Muscle layer of duodenum (tissue), 2 donors: ENCODE data around the gene C22orf42.
A peak's percentile ranks its signal among the peaks of the same experiment; 100 is the strongest.

ENCODE experiments used
- H3K27ac ChIP-seq: one replicate; pipeline ENCODE4 v1.7.0; 2013; ENCODE audit warnings: mild to moderate bottlenecking, low read length
- H3K27me3 ChIP-seq: one replicate; pipeline ENCODE4 v1.7.0; 2013; ENCODE audit warnings: low read depth, mild to moderate bottlenecking, control low read depth, low read length
- H3K36me3 ChIP-seq, 2 donors: one replicate each; pipeline ENCODE4 v1.7.0; 2013; ENCODE audit warnings: low read length in 2 of 2, control low read depth in 1 of 2, mild to moderate bottlenecking in 1 of 2; ENCODE audit not compliant: insufficient read depth in 2 of 2, control insufficient read depth in 1 of 2
- H3K4me1 ChIP-seq, 2 donors: one replicate each; pipeline ENCODE4 v1.7.0; 2013; ENCODE audit warnings: low read length in 2 of 2, mild to moderate bottlenecking in 2 of 2, control low read depth in 1 of 2, moderate library complexity in 1 of 2; ENCODE audit not compliant: insufficient read depth in 2 of 2, control insufficient read depth in 1 of 2
- H3K4me3 ChIP-seq, 2 donors: one replicate each; pipeline ENCODE4 v1.7.0; 2013; ENCODE audit warnings: low read length in 2 of 2, low read depth in 1 of 2, mild to moderate bottlenecking in 1 of 2
- H3K9me3 ChIP-seq, 2 donors: one replicate each; pipeline ENCODE4 v1.7.0; 2013; ENCODE audit warnings: low read length in 2 of 2, control low read depth in 1 of 2, mild to moderate bottlenecking in 1 of 2; ENCODE audit not compliant: control insufficient read depth in 1 of 2
- donor health status: healthy.

The C22orf42 gene

DNA sequence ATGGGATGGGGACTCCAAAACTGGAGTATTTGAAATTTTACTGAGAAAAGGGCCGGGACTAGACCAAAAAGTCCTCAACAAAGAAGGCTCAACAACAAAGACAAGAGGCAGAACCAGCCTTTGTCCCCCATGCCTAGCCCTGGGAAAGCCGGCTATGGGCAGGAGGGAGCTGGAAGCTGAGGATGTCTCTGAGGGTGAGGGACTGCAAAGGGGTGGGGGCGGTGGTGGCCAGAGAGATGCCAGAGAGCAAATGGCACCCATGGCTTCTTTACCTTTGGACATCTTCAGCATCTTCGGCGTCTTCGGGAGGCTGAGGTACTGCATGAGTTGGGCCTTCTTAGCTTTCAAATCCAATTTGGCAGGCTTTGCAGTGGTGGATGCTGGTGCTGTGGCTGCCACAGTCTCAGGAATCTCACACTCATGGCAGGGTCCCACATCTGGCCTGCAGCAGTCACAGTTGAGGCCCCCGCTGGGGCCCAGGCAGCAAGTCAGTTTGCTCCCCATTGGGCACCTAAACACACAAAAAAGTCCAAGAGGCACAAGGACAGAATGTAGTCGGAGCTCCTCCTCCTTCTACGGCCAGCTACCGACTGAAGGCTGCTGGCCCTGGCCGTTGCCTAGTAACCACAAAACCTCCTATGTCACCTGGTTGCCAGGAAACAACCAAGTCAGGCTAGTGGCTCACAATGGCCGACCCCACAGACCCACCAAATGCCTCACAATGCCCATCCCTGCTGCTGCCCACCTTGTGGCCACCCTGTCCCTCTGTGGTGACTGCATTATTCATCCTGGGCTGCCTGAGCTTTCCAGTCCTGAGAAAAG is at the start of gene C22orf42:
TSS of gene C22orf42 (minus strand) at position 592 of the 822 bp plus-strand sequence. CDS start at position 504, 88 bp downstream.
- Histone ChIP-seq H3K27me3 (no peaks in the 10 kb centered on the region), H3K4me1 (no peaks in the 10 kb centered on the region), H3K4me3 (no peak within 1 kb of the TSS), H3K27ac (no peak within 1 kb of the TSS), H3K9me3 (no peaks in the 10 kb centered on the region), H3K36me3 (no peaks in the 10 kb centered on the region)

GRCh38 chr22:32208681-32209080 is 49.6 kb upstream of the C22orf42 start:
- no peaks in the 10 kb centered on the region for H3K36me3 ChIP-seq
- no peak overlapping the region for H3K4me3 ChIP-seq

DNA sequence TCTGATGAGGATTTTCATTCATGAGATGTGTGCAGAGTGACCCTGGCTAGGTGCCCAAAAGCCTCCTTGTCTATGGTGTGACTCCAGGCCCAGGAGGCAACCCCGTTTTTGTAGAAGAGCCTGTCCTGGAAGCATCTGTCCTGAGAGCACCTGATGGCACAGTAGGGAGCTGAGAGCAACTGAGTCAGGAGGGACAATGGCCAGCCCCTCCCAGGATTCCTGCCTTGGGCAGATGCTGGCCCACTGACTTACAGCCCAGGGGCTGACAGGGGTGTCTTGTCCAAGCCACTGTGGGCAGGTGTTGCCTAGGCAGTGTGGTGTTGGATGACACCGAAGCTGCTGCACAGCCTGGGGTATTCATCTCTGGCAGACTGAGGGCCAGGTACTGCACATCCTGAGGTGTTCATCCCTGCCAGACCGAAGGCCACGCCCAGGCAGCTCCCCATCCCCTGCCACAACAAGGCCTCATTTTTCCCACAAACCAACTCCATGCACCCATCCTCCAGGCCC is 48.9 kb upstream of the C22orf42 start:
- H3K27me3 ChIP-seq = no peaks in the 10 kb centered on the region
- H3K4me3 ChIP-seq = no peak overlapping the region
- H3K27ac ChIP-seq = no peak overlapping the region
- H3K9me3 ChIP-seq = no peaks in the 10 kb centered on the region
- H3K36me3 ChIP-seq = no peaks in the 10 kb centered on the region
- H3K4me1 ChIP-seq = peaks cover 0 to 5% of the 10 kb centered on the region in 2 donors

More at GRCh38 chr22:32208681-32209080, 49.6 kb upstream of the C22orf42 start:
- H3K4me1 ChIP-seq = no peaks in the 10 kb centered on the region
- no peaks in the 10 kb centered on the region for H3K9me3 ChIP-seq
- H3K27me3 ChIP-seq = no peaks in the 10 kb centered on the region
- no peak overlapping the region for H3K27ac ChIP-seq

- Histone ChIP-seq H3K36me3 (no peaks in the 10 kb centered on the region), H3K9me3 (no peaks in the 10 kb centered on the region), H3K4me1 (peaks cover 0 to 11% of the 10 kb centered on the region in 2 donors), H3K27ac (no peak overlapping the region), H3K4me3 (no peak overlapping the region), H3K27me3 (no peaks in the 10 kb centered on the region)
Measured at GRCh38 chr22:32206774-32207758, 48.0 kb upstream of the C22orf42 start.

- H3K4me1 ChIP-seq = peaks cover 0 to 11% of the 10 kb centered on the region in 2 donors
- H3K27ac ChIP-seq = no peak overlapping the region
- H3K4me3 ChIP-seq = no peak overlapping the region
- H3K9me3 ChIP-seq = no peaks in the 10 kb centered on the region
- H3K36me3 ChIP-seq = no peaks in the 10 kb centered on the region
- H3K27me3 ChIP-seq = no peaks in the 10 kb centered on the region
Measured at GRCh38 chr22:32205974-32206773, 47.1 kb upstream of the C22orf42 start.

GRCh38 chr22:32204856-32205722 is 46.0 kb upstream of the C22orf42 start, which contains the start of gene RFPL2:
RFPL2 (minus strand) TSS chr22:32205073; CDS start chr22:32202451, 2,622 bp downstream.
- peaks cover 0 to 11% of the 10 kb centered on the region in 2 donors for H3K4me1 ChIP-seq
- H3K4me3 ChIP-seq = peak within 1 kb of the TSS in 1 of 2 donors; percentile 34
- H3K27ac ChIP-seq = no peak within 1 kb of the TSS
- H3K36me3 ChIP-seq = no peaks in the 10 kb centered on the region
- H3K9me3 ChIP-seq = no peaks in the 10 kb centered on the region
- H3K27me3 ChIP-seq = no peaks in the 10 kb centered on the region

DNA sequence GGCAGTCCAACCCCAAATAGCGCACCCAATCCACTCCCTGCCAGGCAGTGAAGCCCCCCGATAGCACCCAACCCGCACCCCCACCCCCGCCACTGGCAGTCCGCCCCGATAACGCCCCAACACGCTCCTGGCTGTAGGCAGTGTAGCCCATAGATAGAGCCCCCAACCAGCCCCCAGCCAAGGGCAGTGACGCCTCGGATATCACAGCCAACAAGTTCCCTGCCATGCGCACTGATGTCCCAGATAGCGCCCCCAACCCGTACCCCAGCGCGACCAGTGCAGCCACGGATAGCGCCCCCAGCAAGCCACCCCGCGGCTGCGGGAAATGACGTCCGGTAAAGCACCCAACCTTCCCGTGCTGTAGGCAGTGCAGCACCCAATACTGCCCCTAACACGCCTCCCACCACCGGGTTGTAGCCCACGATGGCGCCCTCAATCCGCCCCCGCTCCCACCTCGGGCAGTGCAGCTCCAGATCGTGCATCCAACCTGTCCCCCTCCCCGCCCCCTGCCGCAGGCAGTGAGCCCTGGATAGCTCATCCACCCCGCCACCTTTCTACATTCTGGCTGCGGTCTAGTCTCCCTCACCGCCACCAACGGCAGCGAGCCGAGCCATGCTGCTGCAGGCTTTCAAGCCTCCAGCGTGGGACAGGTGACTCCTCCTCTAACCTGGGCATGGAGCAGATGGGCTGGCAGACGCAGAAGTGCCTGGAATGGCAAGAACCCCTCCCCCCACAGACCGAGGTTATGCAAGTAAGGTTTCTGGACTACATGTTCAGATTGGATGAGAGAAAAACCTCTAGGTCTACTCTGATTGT is 45.1 kb upstream of the C22orf42 start:
- Histone ChIP-seq H3K4me1 (peaks cover 0 to 11% of the 10 kb centered on the region in 2 donors), H3K36me3 (no peaks in the 10 kb centered on the region), H3K27ac (no peak overlapping the region), H3K4me3 (peak overlapping the region in 1 of 2 donors; percentile 34), H3K9me3 (no peaks in the 10 kb centered on the region), H3K27me3 (no peaks in the 10 kb centered on the region)

GRCh38 chr22:32203181-32204039 is 44.3 kb upstream of the C22orf42 start:
- Histone ChIP-seq H3K9me3 (no peaks in the 10 kb centered on the region), H3K27me3 (no peaks in the 10 kb centered on the region), H3K27ac (no peak overlapping the region), H3K4me1 (peaks cover 0 to 11% of the 10 kb centered on the region in 2 donors), H3K4me3 (peak overlapping the region in 1 of 2 donors; percentile 33), H3K36me3 (no peaks in the 10 kb centered on the region)
